Mucosa of descending colon (tissue), 3 donors: ENCODE measurements around the gene DUSP5. TPM values are rescaled to one million over a fixed set of nuclear protein-coding genes. Genes with fewer than 3 reads are reported as not detected.

Source experiments
- ATAC-seq: fragments of 200-7000 bp; cut with Tn5 transposase; one replicate; pipeline ENCODE4 v1.9.1; 2020; ENCODE audit warnings: mild to moderate bottlenecking, moderate library complexity
- DNase-seq, 3 donors: peaks; one replicate each; pipeline ENCODE4 v3.0.0-alpha.2; 2020
- H3K36me3 ChIP-seq: fragments of 200-600 bp; one replicate; pipeline ENCODE4 v1.8.0; 2021; ENCODE audit warnings: low read depth, mild to moderate bottlenecking
- H3K4me1 ChIP-seq: fragments of 200-600 bp; one replicate; pipeline ENCODE4 v1.8.0; 2021; ENCODE audit warnings: low read depth, mild to moderate bottlenecking
- H3K4me3 ChIP-seq: fragments of 200-600 bp; one replicate; pipeline ENCODE4 v1.8.0; 2021; ENCODE audit warnings: mild to moderate bottlenecking
- H3K9me3 ChIP-seq: fragments of 200-600 bp; one replicate; pipeline ENCODE4 v1.8.0; 2021; ENCODE audit warnings: mild to moderate bottlenecking
- CTCF ChIP-seq: fragments of 200-600 bp; IDR thresholded peaks from one replicate; pipeline ENCODE4 v1.8.0; 2022; ENCODE audit warnings: antibody characterized with exemption, mild to moderate bottlenecking
- intact Hi-C, 2 donors: fragments of 100-400 bp; cut with DNase I in 1 of 2; cut with micrococcal nuclease in 1 of 2; formaldehyde crosslinking; loops; one replicate each; pipeline versions ENCODE4 v1.11.0 to v1.11.1; 2022; cut with DNase I, micrococcal nuclease
- total RNA-seq, 3 donors: library from RNA; stranded (reverse); fragmentation: NEBNext Ultra II Directional in 2 of 3; extraction: Animal tissue kit (Norgen Biotek cat#: 25700) in 2 of 3; gene quantifications; one replicate each; pipeline versions ENCODE4 v1.2.1 to v1.2.4, GENCODE V29; 2021 to 2023
- donor health status: DM: no; HTN: no; CAD: no; lungs with moderate emphysema.
- donor health status: DM: no; HTN: no; CAD: no.
- donor health status: DM: no; HTN: yes; CAD: no.

Gene DUSP5
- total RNA-seq, 3 donors from 2014 or later: 21.5 to 40.1 (median 23.9) TPM

- Histone ChIP-seq H3K36me3 (no peaks in the 10 kb centered on the region), H3K9me3 (no peaks in the 10 kb centered on the region), H3K4me1 (peaks cover 21% of the 10 kb centered on the region), H3K4me3 (no peak overlapping the region)
- ATAC-seq: peak; percentile 20
- intact Hi-C loops: no loop called here
- no peak for TF ChIP-seq CTCF
- DNase-seq: peak in 1 of 3 donors; percentile 53
Measured at GRCh38 chr10:110502851-110503301, 5.2 kb downstream of the DUSP5 start.

- H3K36me3 ChIP-seq: no peaks in the 10 kb centered on the region
- no peak for DNase-seq
- intact Hi-C loops: no loop called here
- no peak overlapping the region for H3K4me3 ChIP-seq
- H3K4me1 ChIP-seq: peaks cover 18% of the 10 kb centered on the region
- H3K9me3 ChIP-seq: no peaks in the 10 kb centered on the region
- TF ChIP-seq CTCF: no peak
- no peak for ATAC-seq
Measured at GRCh38 chr10:110503528-110504110, 5.9 kb downstream of the DUSP5 start.

- peak in 1 of 3 donors; percentile 48 for DNase-seq
- TF ChIP-seq CTCF: no peak
- Histone ChIP-seq H3K4me3 (no peak overlapping the region), H3K36me3 (no peaks in the 10 kb centered on the region), H3K4me1 (peaks cover 16% of the 10 kb centered on the region), H3K9me3 (no peaks in the 10 kb centered on the region)
- intact Hi-C loops: no loop called here
- ATAC-seq: peak; percentile 61
Measured at GRCh38 chr10:110504111-110504735, 6.5 kb downstream of the DUSP5 start.

- no peak for ATAC-seq
- Histone ChIP-seq H3K9me3 (no peaks in the 10 kb centered on the region), H3K4me1 (peaks cover 16% of the 10 kb centered on the region), H3K4me3 (no peak overlapping the region), H3K36me3 (no peaks in the 10 kb centered on the region)
- intact Hi-C loops: no loop called here
- DNase-seq: no peak
- TF ChIP-seq CTCF: no peak
Measured at GRCh38 chr10:110505130-110505770, 7.5 kb downstream of the DUSP5 start.

- no peaks in the 10 kb centered on the region for H3K36me3 ChIP-seq
- ATAC-seq: no peak
Measured at GRCh38 chr10:110506448-110506847, 8.7 kb downstream of the DUSP5 start.

More at GRCh38 chr10:110506448-110506847, 8.7 kb downstream of the DUSP5 start:
- no peak for TF ChIP-seq CTCF
- intact Hi-C loops: no loop called here
- H3K4me1 ChIP-seq: peaks cover 16% of the 10 kb centered on the region
- DNase-seq: no peak
- no peak overlapping the region for H3K4me3 ChIP-seq
- no peaks in the 10 kb centered on the region for H3K9me3 ChIP-seq
